ENCODE measurements around the gene VIL1.

GRCh38 chr2:218423584-218423983 is 4.7 kb downstream of the VIL1 start:
- TF ChIP-seq SP1 (IDR thresholded peaks at IDR 0.05), result no peak
- no peak for TF ChIP-seq BHLHE40 (IDR thresholded peaks at IDR 0.05; ENCODE audit: borderline replicate concordance)
- TF ChIP-seq L3MBTL2 (conservative IDR thresholded peaks at IDR 0.05), result no peak
- TF ChIP-seq SUZ12 (IDR thresholded peaks at IDR 0.05), result no peak
- no peak for TF ChIP-seq TARDBP (IDR thresholded peaks at IDR 0.05)

Measured in HEK293T (cell line).